Measurements from ENCODE around the gene SH3BP2.

GRCh38 chr4:2846172-2846571 is 53.3 kb downstream of the SH3BP2 start:
- TF ChIP-seq, protein P1, sequence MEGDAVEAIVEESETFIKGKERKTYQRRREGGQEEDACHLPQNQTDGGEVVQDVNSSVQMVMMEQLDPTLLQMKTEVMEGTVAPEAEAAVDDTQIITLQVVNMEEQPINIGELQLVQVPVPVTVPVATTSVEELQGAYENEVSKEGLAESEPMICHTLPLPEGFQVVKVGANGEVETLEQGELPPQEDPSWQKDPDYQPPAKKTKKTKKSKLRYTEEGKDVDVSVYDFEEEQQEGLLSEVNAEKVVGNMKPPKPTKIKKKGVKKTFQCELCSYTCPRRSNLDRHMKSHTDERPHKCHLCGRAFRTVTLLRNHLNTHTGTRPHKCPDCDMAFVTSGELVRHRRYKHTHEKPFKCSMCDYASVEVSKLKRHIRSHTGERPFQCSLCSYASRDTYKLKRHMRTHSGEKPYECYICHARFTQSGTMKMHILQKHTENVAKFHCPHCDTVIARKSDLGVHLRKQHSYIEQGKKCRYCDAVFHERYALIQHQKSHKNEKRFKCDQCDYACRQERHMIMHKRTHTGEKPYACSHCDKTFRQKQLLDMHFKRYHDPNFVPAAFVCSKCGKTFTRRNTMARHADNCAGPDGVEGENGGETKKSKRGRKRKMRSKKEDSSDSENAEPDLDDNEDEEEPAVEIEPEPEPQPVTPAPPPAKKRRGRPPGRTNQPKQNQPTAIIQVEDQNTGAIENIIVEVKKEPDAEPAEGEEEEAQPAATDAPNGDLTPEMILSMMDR (IDR thresholded peaks at IDR 0.05) = no peak
- TF ChIP-seq EP300 (IDR thresholded peaks at IDR 0.05) = no peak
